Measurements from ENCODE around the gene COL5A1.

The COL5A1 gene

GRCh38 chr9:134619448-134619982 lies 22.1 kb upstream of the COL5A1 start:
- Histone ChIP-seq H3K4me3 (ENCODE audit: low read length) (no peak overlapping the region), H3K23ac (ENCODE audit: low read length) (no peak overlapping the region), H3K4ac (ENCODE audit: low read depth, low read length) (no peak overlapping the region), H3K18ac (ENCODE audit: low read length) (no peak overlapping the region), H2BK5ac (ENCODE audit: low read length) (no peak overlapping the region), H3K9ac (ENCODE audit: low read length) (no peak overlapping the region), H3K4me2 (ENCODE audit: low read length) (no peak overlapping the region), H2AK5ac (ENCODE audit: low read length) (no peak overlapping the region), H3K27me3 (ENCODE audit: insufficient read depth, low read length, poor library complexity) (no peaks in the 10 kb centered on the region), H2BK120ac (ENCODE audit: low read depth, low read length) (no peak overlapping the region), H3K79me2 (ENCODE audit: control insufficient read depth, insufficient read depth, low read length) (no peaks in the 10 kb centered on the region), H3K79me1 (ENCODE audit: low read length) (no peaks in the 10 kb centered on the region), H3K36me3 (ENCODE audit: control insufficient read depth, insufficient read depth, low read length) (no peaks in the 10 kb centered on the region), H4K8ac (ENCODE audit: low read depth, low read length) (no peak overlapping the region), H3K27ac (ENCODE audit: low read depth, low read length) (no peak overlapping the region), H2BK15ac (replicated peaks; ENCODE audit: low read depth) (no peak overlapping the region), H3K4me1 (ENCODE audit: control insufficient read depth, low read depth, low read length) (peaks cover 3% of the 10 kb centered on the region), H4K5ac (ENCODE audit: low read length) (no peak overlapping the region), H3K56ac (ENCODE audit: low read length) (no peak overlapping the region)
- WGBS (ENCODE audit: extremely low coverage, insufficient coverage, low lambda C conversion rate), result no CpG with 5 or more reads among the region's 7 CpGs
- no peak for DNase-seq

DNA sequence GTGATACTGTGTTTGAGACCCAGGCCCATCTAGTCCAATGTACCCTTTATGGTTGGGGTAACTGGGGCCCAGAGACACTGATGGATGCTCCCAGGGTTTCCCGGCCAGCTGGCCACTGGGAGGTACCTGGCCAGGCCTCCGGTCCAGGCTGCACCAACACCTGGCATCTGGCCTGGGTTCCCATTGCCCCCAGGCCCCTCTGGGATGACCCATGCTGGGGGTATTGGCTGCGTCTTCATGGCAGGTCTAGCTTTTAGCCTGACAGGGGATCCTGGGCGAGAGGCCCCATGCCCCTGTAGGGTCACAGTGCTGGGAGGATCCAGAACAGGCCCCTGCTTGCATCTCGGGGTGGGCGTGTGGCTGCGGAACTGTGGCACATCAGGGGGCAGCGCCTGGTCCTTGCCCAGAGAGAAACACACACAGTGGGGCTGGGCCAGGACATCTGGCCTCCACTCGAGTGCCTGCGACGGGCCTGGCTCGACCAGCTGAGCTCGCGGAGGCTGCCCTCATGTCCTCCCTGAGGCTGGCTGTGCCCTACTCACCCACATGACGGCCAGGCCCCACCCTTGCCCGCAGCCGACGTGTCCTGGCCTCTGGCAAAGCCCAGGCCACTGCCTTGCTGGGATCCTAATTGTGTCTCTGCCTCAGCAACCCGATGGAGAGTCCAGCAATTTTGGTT lies 21.5 kb upstream of the COL5A1 start:
- Histone ChIP-seq H3K27ac (ENCODE audit: low read depth, low read length) (no peak overlapping the region), H3K4me1 (ENCODE audit: control insufficient read depth, low read depth, low read length) (peaks cover 8% of the 10 kb centered on the region), H4K8ac (ENCODE audit: low read depth, low read length) (no peak overlapping the region), H4K5ac (ENCODE audit: low read length) (no peak overlapping the region), H3K56ac (ENCODE audit: low read length) (no peak overlapping the region), H3K79me1 (ENCODE audit: low read length) (no peaks in the 10 kb centered on the region), H3K4ac (ENCODE audit: low read depth, low read length) (no peak overlapping the region), H3K23ac (ENCODE audit: low read length) (no peak overlapping the region), H2BK5ac (ENCODE audit: low read length) (no peak overlapping the region), H3K9ac (ENCODE audit: low read length) (no peak overlapping the region), H3K36me3 (ENCODE audit: control insufficient read depth, insufficient read depth, low read length) (no peaks in the 10 kb centered on the region), H3K79me2 (ENCODE audit: control insufficient read depth, insufficient read depth, low read length) (no peaks in the 10 kb centered on the region), H3K4me2 (ENCODE audit: low read length) (no peak overlapping the region), H2BK120ac (ENCODE audit: low read depth, low read length) (no peak overlapping the region), H3K18ac (ENCODE audit: low read length) (peak overlapping the region; percentile 19), H2AK5ac (ENCODE audit: low read length) (no peak overlapping the region), H3K27me3 (ENCODE audit: insufficient read depth, low read length, poor library complexity) (no peaks in the 10 kb centered on the region), H2BK15ac (replicated peaks; ENCODE audit: low read depth) (no peak overlapping the region), H3K4me3 (ENCODE audit: low read length) (no peak overlapping the region)
- WGBS (ENCODE audit: extremely low coverage, insufficient coverage, low lambda C conversion rate), result no CpG with 5 or more reads among the region's 19 CpGs
- no peak for DNase-seq

DNA sequence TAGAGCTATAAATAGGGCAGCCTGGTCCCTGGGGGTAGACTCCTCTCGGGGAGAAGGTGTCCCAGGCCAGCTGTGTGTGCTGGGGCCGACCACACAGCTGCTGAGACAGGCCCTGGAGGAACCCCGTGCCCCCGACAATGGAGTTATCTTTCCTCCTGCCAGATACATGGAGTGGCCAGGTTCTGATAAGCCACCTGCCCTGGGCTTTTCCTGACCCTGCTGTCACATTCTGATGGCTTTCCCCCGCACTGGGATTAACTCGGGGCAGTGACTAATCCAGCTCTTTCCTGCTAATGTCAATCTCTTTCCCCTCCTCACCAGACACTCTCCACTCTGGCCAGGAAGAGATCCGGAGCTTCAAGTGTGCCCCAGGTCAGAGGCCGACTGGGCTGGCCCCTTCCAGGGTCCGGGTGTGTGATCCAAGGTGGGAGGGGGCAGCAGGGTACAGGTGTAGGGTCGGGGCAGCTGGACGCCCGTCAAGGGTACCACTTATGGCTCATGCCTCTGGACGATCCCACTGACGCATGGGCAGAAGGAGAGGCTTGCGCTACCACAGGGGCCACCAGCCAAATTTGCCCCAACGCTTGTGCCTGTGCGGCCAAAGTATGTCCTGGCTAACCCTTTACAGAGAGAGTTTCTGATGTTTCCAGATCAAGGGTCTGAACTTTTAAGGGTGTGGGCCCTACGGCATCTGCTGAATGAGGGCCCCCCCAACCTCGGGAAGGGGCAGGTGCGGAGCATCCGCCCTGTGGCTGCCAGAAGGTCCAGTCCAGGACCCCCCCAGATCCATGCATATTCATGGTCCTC lies 20.6 kb upstream of the COL5A1 start:
- H3K4me1 ChIP-seq (ENCODE audit: control insufficient read depth, low read depth, low read length), result peaks cover 12% of the 10 kb centered on the region

GRCh38 chr9:134621558-134622110 lies 20.0 kb upstream of the COL5A1 start:
- Histone ChIP-seq H3K27ac (ENCODE audit: low read depth, low read length) (no peak overlapping the region), H3K4me3 (ENCODE audit: low read length) (no peak overlapping the region), H3K9ac (ENCODE audit: low read length) (no peak overlapping the region), H2BK120ac (ENCODE audit: low read depth, low read length) (no peak overlapping the region), H3K79me2 (ENCODE audit: control insufficient read depth, insufficient read depth, low read length) (no peaks in the 10 kb centered on the region), H2BK5ac (ENCODE audit: low read length) (no peak overlapping the region), H4K5ac (ENCODE audit: low read length) (no peak overlapping the region), H2BK15ac (replicated peaks; ENCODE audit: low read depth) (no peak overlapping the region), H3K18ac (ENCODE audit: low read length) (no peak overlapping the region), H3K23ac (ENCODE audit: low read length) (no peak overlapping the region), H3K4ac (ENCODE audit: low read depth, low read length) (no peak overlapping the region), H3K56ac (ENCODE audit: low read length) (no peak overlapping the region), H3K4me1 (ENCODE audit: control insufficient read depth, low read depth, low read length) (peaks cover 13% of the 10 kb centered on the region), H3K4me2 (ENCODE audit: low read length) (no peak overlapping the region), H3K27me3 (ENCODE audit: insufficient read depth, low read length, poor library complexity) (no peaks in the 10 kb centered on the region), H2AK5ac (ENCODE audit: low read length) (no peak overlapping the region), H3K36me3 (ENCODE audit: control insufficient read depth, insufficient read depth, low read length) (no peaks in the 10 kb centered on the region), H4K8ac (ENCODE audit: low read depth, low read length) (no peak overlapping the region), H3K79me1 (ENCODE audit: low read length) (no peaks in the 10 kb centered on the region)
- DNase-seq, result no peak
- no CpG with 5 or more reads among the region's 12 CpGs for WGBS (ENCODE audit: extremely low coverage, insufficient coverage, low lambda C conversion rate)

More for the DNA sequence above, 20.6 kb upstream of the COL5A1 start:
- Histone ChIP-seq H3K23ac (ENCODE audit: low read length) (no peak overlapping the region), H3K27ac (ENCODE audit: low read depth, low read length) (no peak overlapping the region), H3K4ac (ENCODE audit: low read depth, low read length) (no peak overlapping the region), H2BK15ac (replicated peaks; ENCODE audit: low read depth) (no peak overlapping the region), H3K4me3 (ENCODE audit: low read length) (no peak overlapping the region), H3K36me3 (ENCODE audit: control insufficient read depth, insufficient read depth, low read length) (no peaks in the 10 kb centered on the region), H3K9ac (ENCODE audit: low read length) (no peak overlapping the region), H4K8ac (ENCODE audit: low read depth, low read length) (no peak overlapping the region), H3K18ac (ENCODE audit: low read length) (no peak overlapping the region), H3K79me1 (ENCODE audit: low read length) (no peaks in the 10 kb centered on the region), H3K4me2 (ENCODE audit: low read length) (no peak overlapping the region), H3K56ac (ENCODE audit: low read length) (no peak overlapping the region), H2BK120ac (ENCODE audit: low read depth, low read length) (no peak overlapping the region), H3K27me3 (ENCODE audit: insufficient read depth, low read length, poor library complexity) (no peaks in the 10 kb centered on the region), H3K79me2 (ENCODE audit: control insufficient read depth, insufficient read depth, low read length) (no peaks in the 10 kb centered on the region), H2BK5ac (ENCODE audit: low read length) (no peak overlapping the region), H4K5ac (ENCODE audit: low read length) (no peak overlapping the region), H2AK5ac (ENCODE audit: low read length) (no peak overlapping the region)
- no CpG with 5 or more reads among the region's 21 CpGs for WGBS (ENCODE audit: extremely low coverage, insufficient coverage, low lambda C conversion rate)
- DNase-seq, result peak; percentile 52

- H3K79me2 ChIP-seq (ENCODE audit: control insufficient read depth, insufficient read depth, low read length), result no peaks in the 10 kb centered on the region
- H3K4ac ChIP-seq (ENCODE audit: low read depth, low read length), result no peak overlapping the region
- H3K27me3 ChIP-seq (ENCODE audit: insufficient read depth, low read length, poor library complexity), result no peaks in the 10 kb centered on the region
- no peak overlapping the region for H4K5ac ChIP-seq (ENCODE audit: low read length)
- no peak overlapping the region for H3K56ac ChIP-seq (ENCODE audit: low read length)
- no peak overlapping the region for H3K4me3 ChIP-seq (ENCODE audit: low read length)
- no peak overlapping the region for H3K23ac ChIP-seq (ENCODE audit: low read length)
- no peak for DNase-seq
- no peak overlapping the region for H3K27ac ChIP-seq (ENCODE audit: low read depth, low read length)
- no peak overlapping the region for H3K9ac ChIP-seq (ENCODE audit: low read length)
- H3K36me3 ChIP-seq (ENCODE audit: control insufficient read depth, insufficient read depth, low read length), result no peaks in the 10 kb centered on the region
- H3K18ac ChIP-seq (ENCODE audit: low read length), result no peak overlapping the region
- H2BK5ac ChIP-seq (ENCODE audit: low read length), result no peak overlapping the region
- H4K8ac ChIP-seq (ENCODE audit: low read depth, low read length), result no peak overlapping the region
- no peaks in the 10 kb centered on the region for H3K79me1 ChIP-seq (ENCODE audit: low read length)
- no CpG with 5 or more reads among the region's 6 CpGs for WGBS (ENCODE audit: extremely low coverage, insufficient coverage, low lambda C conversion rate)
- no peak overlapping the region for H3K4me2 ChIP-seq (ENCODE audit: low read length)
- H3K4me1 ChIP-seq (ENCODE audit: control insufficient read depth, low read depth, low read length), result peaks cover 18% of the 10 kb centered on the region
- no peak overlapping the region for H2BK15ac ChIP-seq (replicated peaks; ENCODE audit: low read depth)
- peak overlapping the region; percentile 52 for H2AK5ac ChIP-seq (ENCODE audit: low read length)
- no peak overlapping the region for H2BK120ac ChIP-seq (ENCODE audit: low read depth, low read length)
Observed at GRCh38 chr9:134622896-134623257, 18.7 kb upstream of the COL5A1 start.
